T-helper 1 cell (primary cell): ENCODE data around the gene BRMS1.
A peak's percentile ranks its signal among the peaks of the same experiment; 100 is the strongest.

ENCODE experiments used
- DNase-seq, 5 donors: peaks; one replicate each; pipeline ENCODE4 v3.0.0-alpha.2; 2012 to 2020

The BRMS1 gene

GRCh38 chr11:66302656-66303055 lies 42.2 kb downstream of the BRMS1 start:
- no peak for DNase-seq

DNA sequence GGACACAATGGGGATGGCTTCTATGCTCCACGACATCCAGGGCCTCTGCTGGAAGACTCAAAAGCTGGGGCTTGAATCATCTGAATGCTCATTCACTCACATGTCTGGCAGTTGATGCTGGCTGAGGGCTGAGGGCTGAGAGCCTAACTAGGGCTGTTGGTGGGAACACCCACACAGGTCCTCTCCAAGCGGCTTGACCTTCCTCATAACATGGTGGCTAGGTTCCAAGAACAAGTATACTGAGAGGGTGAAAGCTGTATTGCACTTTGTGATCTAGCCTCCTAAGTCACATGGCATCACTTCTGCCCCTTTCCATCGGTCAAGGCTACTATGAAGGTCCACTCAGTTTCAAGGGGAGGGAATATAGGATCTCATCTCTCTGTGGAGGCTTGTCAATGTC lies 45.7 kb downstream of the BRMS1 start:
- DNase-seq = no peak

DNA sequence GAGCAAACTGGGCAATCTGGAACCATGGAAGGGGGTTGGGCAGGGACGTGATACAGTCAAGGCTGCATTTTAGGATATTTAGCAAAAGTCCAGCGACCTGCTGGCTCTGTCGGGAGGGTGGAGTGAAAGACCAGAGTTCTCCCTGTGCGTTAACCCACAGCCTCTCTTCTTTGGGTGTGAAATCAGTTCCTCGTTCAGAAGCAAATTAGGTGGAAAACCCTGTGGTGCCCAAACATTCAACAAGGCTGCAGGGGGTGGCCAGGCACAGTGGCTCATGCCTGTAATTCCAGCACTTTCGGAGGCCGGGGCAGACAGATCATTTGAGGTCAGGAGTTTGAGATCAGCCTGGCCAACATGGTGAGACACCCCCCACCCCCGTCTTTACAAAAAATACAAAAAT lies 47.3 kb downstream of the BRMS1 start:
- DNase-seq = no peak

- DNase-seq = no peak
Measured at GRCh38 chr11:66294626-66295620, 50.0 kb downstream of the BRMS1 start.

- DNase-seq = no peak
Measured at GRCh38 chr11:66293777-66294625, 50.9 kb downstream of the BRMS1 start.

DNA sequence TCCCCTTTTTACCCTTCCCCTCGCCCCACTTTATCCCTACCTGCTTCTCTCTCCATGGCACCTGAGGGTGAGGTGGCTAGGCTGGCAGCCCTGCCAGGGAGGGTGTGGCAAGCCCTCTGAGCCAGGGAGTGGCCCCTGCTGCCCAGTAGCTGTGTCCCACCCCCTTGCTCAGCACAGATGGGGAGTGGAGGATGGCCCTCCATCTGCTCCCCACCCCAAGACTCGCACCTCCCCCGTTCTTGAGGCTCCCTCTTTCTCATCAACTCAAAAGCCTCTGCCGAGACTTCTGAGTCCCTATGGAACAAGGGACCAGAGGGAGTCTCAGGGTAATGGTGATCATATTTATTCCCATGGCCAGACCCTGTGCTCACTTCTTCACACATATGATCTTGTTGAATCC lies 51.6 kb downstream of the BRMS1 start:
- no peak for DNase-seq

- no peak for DNase-seq
Measured at GRCh38 chr11:66292543-66293332, 52.2 kb downstream of the BRMS1 start.

DNA sequence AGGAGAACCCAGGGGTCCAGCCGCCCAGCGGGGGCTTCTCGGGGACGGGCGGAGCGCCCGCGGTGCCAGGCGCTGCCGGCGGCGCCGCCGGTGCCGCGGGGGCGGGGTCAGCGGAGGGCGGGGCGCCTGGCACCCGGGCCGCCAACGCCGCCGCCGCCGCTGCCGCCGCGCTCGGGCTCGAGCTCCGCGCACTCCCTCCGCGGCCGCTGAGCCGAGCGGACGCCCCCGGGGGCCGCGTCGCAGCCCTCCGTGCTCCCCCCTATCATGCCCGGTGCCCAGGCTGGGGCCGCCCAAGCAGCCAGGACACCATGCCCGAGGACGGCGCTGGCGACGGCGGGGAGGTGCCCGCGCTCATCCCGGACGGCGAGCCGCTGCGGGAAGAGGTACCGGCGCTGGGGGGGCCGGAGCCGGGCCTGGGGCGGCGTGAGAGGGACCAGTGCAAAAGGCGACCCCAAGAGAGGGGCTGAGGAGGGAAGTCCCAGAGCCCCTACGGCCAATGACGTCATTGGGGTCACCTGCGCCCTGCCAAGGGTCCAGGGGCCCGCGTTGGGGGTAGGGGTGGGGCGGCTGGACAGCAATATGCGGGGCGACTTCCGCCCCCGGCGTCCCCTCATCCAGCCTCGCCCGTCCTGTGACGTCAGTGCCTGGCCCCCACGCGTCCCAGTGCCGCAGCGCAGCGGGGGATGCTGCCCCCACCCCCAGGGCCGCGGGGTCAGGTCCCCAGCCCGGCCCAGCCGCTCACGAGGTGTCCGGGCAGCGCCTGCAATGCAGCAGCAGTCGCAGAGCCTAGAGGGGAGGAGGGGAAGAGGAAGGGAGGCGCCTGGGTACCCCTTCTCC lies 53.0 kb downstream of the BRMS1 start, which contains the start of gene TMEM151A:
Gene TMEM151A, plus strand, starts transcription at position 189 of the 837 bp plus-strand sequence. Its CDS starts 120 bp downstream, at position 309.
- DNase-seq = peak in 1 of 5 donors; percentile 51

GRCh38 chr11:66291303-66291705 lies 53.6 kb downstream of the BRMS1 start:
- DNase-seq = no peak

- DNase-seq = no peak
Measured at GRCh38 chr11:66290330-66290621, 54.6 kb downstream of the BRMS1 start.

- peak in 4 of 5 donors; percentile 64 to 75 (median 70) for DNase-seq
Measured at GRCh38 chr11:66289548-66290329, 55.2 kb downstream of the BRMS1 start.

- DNase-seq = peak; percentile 98 to 99 (median 98)
Measured at GRCh38 chr11:66288671-66289547, 56.0 kb downstream of the BRMS1 start, which contains the start of gene YIF1A. YIF1A (minus strand) TSS chr11:66289143; CDS start chr11:66288985, 158 bp downstream.

DNA sequence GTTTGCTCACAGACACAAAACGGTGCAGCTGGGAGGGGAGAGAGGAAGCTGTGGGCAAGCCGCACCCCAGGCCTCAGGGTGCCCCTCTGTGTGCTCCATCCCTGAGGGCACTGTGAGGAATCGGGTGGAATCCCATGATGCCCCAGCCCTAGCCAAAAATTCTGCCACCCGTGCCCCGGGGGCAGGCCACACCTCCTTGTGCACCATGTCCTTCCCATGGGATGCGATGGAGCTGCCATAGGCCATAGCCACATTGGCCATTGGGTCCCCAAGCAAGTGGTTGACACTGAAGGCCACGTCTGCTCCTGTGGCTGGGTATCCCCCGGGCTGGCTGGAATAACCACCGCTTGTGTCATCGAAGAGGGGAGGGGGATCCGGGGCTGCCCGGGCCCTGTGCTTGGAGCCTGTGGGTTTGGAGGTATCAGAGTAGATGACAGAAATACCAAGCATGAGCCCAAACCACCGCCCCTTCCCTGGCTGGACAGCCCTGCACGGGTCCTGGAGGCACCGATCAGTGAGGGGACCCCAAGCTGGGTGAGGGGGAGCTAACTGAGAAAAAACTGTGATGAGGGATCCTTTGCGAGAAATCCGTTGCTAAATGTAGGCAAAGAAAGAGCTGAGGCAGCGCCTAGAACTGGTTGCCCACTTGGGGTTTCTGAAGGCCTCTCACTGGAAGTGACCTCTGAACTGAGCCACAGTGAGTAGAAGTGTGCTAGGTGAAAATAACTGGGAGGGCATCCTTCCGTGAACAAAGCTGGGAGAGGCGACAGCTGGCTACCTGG lies 56.8 kb downstream of the BRMS1 start:
- DNase-seq = no peak
